HEK293T (cell line): ENCODE measurements around the gene SLC34A2.

ENCODE experiments used
- CTBP1 ChIP-seq: fragments of 450-650 bp; IDR thresholded peaks from 2 replicates; pipeline ENCODE4 v1.6.1; 2016; ENCODE audit warnings: borderline replicate concordance
- FOXM1 ChIP-seq: fragments of 450-650 bp; IDR thresholded peaks from 2 replicates; pipeline ENCODE4 v1.6.1; 2017; ENCODE audit warnings: mild to moderate bottlenecking, borderline replicate concordance
- L3MBTL2 ChIP-seq: fragments of 450-650 bp; conservative IDR thresholded peaks from 2 replicates; pipeline ENCODE4 v1.6.1; 2016; ENCODE audit warnings: mild to moderate bottlenecking
- LEF1 ChIP-seq: fragments of 450-650 bp; IDR thresholded peaks from 2 replicates; pipeline ENCODE4 v1.6.1; 2017; ENCODE audit warnings: mild to moderate bottlenecking, borderline replicate concordance
- NFRKB ChIP-seq: fragments of 450-650 bp; IDR thresholded peaks from 2 replicates; pipeline ENCODE4 v1.6.1; 2016; ENCODE audit warnings: mild to moderate bottlenecking, moderate library complexity
- SP1 ChIP-seq: fragments of 450-650 bp; IDR thresholded peaks from 2 replicates; pipeline ENCODE4 v1.6.1; 2017
- SUZ12 ChIP-seq: fragments of 450-650 bp; IDR thresholded peaks from 2 replicates; pipeline ENCODE4 v1.6.1; 2016; ENCODE audit warnings: mild to moderate bottlenecking
- TARDBP ChIP-seq: fragments of 450-650 bp; IDR thresholded peaks from 2 replicates; pipeline ENCODE4 v1.6.1; 2016
- ZNF384 ChIP-seq: fragments of 450-650 bp; IDR thresholded peaks from 2 replicates; pipeline ENCODE4 v1.6.1; 2016

GRCh38 chr4:25677157-25677556 is 21.5 kb downstream of the SLC34A2 start:
- TF ChIP-seq NFRKB (no peak), SUZ12 (no peak), FOXM1 (no peak), SP1 (no peak), CTBP1 (no peak), ZNF384 (no peak), TARDBP (no peak), L3MBTL2 (no peak), LEF1 (no peak)
